Uterus (tissue), 2 donors: ENCODE measurements around the gene CACNA1E.

Experiments
- POLR2A ChIP-seq, 2 donors: fragments of 450-650 bp; IDR thresholded peaks; one replicate each; pipeline ENCODE4 v1.6.1; 2016; ENCODE audit warnings: antibody characterized with exemption in 2 of 2, mild to moderate bottlenecking in 1 of 2, moderate library complexity in 1 of 2
- TF ChIP-seq, protein P1 (sequence below), 4 experiments: fragments of 200-600 bp in 2 of 4; fragments of 450-650 bp in 2 of 4; sonication (generic) in 2 of 4; IDR thresholded peaks; one replicate each; pipeline ENCODE4 v1.5.1; 2016 to 2019; ENCODE audit warnings: antibody characterized with exemption in 4 of 4, mild to moderate bottlenecking in 2 of 4, moderate library complexity in 1 of 4

DNA sequence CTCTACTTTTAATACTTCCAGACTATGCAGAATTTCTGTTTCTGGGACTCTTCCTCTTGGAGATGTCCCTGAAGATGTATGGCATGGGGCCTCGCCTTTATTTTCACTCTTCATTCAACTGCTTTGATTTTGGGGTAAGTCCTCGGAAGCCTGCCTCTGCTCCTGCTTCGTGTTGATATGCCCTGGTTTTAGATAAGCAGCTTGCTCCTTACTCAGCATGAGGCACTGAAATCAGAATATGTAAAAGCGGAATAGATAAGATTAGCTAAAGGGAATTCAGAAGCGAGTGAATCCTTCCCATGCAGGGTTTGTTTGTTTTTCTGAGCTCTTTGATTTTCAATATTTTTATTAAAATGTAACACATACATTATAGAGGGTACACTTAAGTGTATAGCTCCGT, 234.7 kb downstream of the CACNA1E start:
- no peak for TF ChIP-seq POLR2A (IDR thresholded peaks at IDR 0.05)
- TF ChIP-seq, protein P1, sequence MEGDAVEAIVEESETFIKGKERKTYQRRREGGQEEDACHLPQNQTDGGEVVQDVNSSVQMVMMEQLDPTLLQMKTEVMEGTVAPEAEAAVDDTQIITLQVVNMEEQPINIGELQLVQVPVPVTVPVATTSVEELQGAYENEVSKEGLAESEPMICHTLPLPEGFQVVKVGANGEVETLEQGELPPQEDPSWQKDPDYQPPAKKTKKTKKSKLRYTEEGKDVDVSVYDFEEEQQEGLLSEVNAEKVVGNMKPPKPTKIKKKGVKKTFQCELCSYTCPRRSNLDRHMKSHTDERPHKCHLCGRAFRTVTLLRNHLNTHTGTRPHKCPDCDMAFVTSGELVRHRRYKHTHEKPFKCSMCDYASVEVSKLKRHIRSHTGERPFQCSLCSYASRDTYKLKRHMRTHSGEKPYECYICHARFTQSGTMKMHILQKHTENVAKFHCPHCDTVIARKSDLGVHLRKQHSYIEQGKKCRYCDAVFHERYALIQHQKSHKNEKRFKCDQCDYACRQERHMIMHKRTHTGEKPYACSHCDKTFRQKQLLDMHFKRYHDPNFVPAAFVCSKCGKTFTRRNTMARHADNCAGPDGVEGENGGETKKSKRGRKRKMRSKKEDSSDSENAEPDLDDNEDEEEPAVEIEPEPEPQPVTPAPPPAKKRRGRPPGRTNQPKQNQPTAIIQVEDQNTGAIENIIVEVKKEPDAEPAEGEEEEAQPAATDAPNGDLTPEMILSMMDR (IDR thresholded peaks at IDR 0.05): no peak
